ENCODE results near the gene TOGARAM2.
A peak's percentile ranks its signal among the peaks of the same experiment; 100 is the strongest.

TOGARAM2 gene

DNA sequence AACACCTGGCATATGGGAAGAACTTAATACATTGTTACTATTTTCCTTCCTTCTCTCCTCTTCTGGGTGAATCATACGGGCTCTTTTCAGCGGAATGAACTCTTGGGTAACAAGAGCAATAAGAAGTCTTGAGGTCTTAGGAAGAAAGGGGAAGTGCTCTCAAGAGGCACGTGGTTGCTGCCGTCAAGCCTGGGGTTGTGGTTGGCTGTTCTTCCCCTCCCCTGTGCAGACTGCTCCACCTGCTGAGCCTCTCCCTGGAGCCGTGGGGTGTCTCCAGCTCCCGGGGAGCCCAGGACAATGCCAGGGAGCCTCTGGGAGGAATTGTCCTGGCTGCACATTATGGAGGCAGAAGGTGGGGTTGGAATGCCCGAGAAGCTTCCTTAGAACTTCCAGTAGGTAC lies 19.4 kb downstream of the TOGARAM2 start:
- peak in 2 of 5 donors; percentile 24 to 58 for DNase-seq

DNA sequence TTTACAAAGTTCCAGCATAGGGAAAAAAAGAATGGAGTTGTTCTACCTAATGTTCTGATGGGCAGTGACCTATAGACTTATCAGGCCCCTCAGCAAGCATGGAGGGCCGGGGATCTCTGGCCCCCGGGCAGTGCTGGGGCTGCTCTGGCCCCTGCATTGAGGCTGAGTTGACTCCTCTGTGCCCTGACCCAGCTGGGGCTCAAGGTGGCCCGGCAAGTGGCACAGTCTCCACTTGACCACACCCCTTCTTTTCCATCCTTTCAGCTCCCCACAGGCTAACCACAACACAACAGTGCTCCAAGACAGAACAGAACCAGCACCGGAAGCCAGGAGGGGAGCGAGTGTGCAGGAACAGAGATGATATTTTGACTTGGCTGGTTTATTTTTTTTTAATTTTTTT lies 19.9 kb downstream of the TOGARAM2 start:
- DNase-seq = no peak

DNA sequence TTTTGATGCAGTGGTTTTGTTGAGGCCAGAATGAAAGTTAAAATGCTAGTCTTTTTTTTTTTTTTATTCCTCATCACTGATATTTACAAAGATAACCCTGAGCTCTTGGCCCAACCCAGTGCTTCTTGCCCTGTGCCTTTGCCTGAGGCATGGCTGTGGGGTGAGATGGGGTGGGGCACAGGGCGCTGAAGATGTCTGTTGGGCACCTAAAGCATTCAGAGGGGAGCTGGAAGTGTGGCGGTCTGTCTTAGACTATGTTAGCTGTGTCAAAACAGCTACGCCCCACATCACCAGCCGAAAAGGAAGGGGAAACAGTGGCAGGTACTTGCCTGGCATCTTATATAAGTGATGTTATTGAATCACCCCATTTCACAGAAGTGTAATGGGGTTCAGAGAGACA lies 20.7 kb downstream of the TOGARAM2 start:
- no peak for DNase-seq

DNA sequence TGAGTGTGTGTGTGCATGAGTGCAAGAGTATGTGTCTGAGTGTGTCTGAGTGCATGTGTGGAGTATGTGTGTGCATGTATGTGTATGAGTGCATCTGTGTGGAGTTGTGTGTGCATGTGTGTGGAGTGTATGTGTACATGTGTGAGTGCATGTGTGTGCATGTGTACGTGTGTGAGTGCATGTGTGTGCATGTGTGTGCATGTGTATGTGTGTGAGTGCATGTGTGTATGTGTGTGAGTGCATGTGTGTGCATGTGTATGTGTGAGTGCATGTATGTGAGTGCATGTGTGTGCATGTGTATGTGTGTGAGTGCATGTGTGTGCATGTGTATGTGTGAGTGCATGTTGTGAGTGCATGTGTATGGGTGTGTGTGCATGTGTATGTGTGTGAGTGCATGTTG lies 23.7 kb downstream of the TOGARAM2 start:
- no peak for DNase-seq

DNA sequence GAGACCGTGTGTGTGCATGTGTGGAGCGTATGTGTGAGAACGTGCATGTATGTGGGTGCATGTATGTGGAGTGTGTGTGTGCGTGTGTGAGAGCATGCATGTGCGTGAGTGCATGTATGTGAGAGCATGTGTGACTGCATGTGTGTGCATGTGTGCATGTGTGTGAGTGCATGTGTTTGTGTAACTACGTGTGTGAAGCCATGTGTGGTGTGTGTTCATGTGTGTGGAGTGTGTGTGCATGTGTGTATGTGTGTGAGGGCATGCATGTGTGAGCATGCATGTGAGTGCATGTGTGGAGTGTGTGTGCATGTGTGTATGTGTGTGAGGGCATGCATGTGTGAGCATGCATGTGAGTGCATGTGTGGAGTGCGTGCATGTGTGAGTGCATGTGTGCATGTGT lies 24.2 kb downstream of the TOGARAM2 start:
- no peak for DNase-seq

DNA sequence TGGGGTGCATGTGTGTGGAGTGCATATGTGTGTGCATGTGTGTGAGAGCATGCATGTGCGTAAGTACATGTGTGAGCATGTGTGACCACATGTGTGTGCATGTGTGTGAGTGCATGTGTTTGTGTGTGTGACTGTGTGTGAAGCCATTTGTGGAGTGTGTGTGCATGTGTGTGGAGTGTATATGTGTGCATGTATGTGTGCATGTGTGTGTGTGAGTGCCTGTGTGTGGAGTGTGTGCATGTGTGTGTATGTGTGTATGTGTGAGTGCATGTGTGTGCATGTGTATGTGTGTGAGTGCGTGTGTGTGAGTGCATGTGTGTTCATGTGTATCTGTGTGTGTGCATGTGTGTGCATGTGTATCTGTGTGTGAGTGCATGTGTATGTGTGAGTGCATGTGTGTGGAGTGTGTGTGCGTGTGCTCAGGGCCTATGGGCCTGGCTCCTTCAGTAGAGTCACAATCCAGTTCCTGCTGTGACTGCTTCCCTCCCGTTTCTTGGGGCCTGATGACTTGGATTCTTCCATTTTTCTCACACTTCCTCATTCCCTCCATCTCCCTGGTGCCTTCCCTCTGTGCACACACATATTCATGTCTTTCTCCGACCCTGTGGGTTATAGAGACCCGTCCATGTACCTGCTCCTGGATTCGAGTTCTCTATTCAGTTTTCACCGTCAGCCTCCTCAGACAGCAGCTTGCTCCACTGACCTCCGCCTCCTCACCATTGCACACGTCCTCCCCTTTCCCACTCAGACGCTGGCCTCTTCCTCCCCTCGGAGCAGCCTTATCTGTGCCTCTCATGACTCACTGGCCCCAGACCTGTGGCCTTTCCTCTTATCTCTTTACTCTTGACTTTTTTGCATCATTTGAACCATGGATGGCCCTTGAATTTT lies 25.2 kb downstream of the TOGARAM2 start:
- no peak for DNase-seq

DNA sequence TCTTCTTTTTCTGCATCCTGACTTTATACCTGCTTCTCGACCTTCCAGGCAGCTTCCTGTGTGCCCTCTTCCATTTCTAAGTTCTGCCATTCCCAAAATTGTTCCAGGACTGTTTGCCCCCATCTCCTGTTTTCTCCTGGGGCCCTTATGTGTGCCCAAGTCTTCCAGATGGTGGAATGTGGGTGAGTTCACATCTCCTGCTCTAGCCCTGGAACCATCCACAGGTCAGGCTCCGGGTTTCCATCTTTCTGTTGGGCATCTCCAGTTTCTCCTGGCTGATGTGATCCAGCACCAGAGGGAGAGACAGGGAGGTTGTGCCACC lies 25.8 kb downstream of the TOGARAM2 start:
- DNase-seq = no peak

DNA sequence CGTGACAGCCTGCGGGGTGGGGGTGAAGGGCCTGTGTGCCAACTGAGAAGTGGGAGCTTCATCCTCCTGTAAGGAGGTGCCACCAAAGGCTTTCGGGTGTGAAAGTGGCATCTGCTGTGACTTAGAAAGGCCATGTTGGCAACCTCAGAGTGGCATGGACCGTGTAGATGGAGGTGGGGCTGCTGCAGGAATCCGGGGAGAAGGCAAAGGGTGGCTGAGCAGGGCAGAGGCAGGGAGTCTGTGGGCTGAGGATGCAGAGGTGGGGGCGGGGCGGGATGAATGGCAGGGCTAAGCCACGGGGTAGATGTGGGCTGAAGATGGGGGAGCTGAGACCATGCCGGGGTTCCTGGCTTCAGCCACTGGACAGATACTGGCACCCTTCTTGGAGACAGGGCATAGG lies 28.2 kb downstream of the TOGARAM2 start:
- no peak for DNase-seq

DNA sequence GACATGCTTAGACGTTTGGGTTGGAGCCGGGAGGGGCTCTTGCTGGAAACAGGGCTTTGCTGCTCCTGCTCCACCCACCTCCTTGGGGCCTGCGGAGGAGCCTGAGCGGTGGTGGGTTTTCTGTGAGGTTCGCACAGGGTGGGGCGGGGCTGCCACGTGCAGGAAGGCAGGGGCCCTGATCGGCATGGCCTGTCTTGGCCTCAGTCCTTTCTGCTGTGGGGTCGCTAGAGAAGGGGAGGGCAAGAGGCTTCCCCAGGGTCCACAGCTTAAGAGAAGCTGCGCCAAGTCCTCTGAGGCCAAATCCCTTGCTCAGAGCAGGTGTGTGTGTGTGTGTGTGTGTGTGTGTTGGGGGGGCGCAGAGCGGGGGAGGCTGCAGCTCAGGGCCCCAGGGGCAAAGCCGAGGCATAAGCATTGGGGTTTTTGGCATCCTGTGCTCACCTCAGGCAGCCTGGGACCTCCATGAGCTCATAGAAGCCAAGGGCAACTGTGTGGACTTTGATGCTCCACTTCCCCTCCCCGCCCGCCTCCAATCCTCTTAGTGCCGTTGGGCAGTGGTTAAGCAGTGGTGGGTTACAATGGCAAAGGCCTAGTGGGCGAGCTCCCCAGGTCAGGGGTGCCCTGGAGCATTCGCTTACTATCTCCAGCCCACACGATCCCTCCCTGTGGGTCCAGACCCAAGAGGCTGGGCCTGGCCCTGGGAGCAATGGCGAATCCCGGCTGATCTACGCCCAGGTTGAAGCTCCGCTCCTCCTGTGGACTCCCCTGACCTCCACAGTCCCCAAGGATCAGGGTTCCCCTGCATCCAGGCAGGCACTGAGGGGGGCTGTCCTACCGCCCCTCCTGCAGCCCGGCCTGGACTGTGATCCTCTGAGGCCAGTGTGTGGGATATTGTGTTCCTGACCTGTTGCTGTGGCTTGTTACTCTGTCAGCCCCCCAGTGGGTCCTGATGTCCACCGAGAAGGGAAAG lies 28.9 kb downstream of the TOGARAM2 start:
- DNase-seq = no peak

DNA sequence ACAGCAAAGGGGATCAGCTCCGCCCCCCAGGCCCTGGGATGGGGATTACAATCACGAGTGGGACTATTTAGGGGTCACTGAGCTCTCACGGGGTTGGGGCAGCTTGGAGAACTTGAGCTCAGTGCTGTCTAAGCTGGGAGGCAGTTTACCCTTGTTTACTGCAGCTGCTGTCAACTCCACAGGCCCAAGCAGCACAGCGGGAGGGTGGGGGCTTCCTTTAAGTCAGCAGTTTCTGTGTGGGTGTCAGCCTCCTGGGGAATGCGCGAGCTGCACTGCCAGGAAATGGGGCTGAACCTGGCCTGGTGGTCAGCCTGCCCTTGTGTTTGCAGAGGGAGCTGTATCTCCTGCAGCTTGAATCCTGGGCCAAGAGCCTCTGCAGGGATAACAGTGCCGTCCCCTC lies 29.8 kb downstream of the TOGARAM2 start:
- DNase-seq = peak in 2 of 5 donors; percentile 26 to 59

DNA sequence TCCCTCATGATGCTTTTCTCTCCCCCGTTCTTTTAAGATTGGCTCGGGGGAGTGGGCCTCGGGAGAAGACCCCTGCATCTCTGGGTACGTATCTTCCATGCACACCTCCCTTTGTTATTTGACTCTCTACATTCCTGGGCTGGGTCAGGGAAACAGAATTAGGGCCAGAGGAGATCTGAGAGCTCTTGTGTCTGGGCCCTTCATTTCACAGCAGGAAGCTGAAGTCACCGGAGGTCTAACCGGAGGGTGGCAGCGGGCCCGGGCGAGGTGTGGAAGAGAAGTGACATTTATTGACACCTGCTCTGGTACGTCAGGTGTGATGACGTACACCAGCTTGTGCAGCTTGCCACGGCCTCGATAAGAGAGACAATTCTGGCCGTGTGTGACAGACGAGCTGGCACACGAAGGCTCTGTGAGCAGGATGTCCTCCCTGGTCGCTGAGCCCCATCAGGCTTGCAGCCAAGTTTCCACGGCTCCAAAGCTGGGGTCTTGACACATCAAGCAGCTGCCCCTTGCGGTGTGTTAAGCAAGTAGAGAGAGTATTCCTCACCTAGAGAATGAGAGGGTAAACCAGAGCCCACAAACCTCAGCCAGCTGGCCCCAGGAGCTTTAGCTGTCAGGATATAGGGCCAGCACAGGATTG lies 30.4 kb downstream of the TOGARAM2 start:
- DNase-seq = peak; percentile 53 to 73 (median 72)

DNA sequence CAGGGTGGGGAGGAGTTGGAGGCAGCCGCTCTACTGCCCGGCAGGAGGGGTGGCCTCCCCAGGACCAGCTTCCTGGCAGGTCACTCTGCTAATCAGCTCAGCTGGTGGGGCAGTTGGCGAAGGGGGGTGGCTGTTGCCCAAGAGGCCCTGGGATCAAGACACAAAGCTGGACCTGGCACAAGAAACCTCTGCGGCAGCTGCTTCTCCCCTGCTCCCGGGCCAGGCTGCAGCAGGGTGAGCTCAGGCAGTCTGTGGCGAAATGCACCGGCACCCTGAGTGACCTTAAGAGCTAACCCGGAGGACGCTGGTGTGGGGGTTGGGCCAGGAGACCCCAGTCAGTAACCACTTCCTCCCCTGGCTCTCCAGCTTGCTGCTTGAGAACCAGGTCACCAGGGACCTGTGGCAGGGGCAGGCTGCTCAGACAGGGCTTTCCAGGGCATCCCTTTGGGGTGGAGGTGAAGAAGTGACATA lies 31.1 kb downstream of the TOGARAM2 start:
- DNase-seq = peak in 1 of 5 donors; percentile 36

DNA sequence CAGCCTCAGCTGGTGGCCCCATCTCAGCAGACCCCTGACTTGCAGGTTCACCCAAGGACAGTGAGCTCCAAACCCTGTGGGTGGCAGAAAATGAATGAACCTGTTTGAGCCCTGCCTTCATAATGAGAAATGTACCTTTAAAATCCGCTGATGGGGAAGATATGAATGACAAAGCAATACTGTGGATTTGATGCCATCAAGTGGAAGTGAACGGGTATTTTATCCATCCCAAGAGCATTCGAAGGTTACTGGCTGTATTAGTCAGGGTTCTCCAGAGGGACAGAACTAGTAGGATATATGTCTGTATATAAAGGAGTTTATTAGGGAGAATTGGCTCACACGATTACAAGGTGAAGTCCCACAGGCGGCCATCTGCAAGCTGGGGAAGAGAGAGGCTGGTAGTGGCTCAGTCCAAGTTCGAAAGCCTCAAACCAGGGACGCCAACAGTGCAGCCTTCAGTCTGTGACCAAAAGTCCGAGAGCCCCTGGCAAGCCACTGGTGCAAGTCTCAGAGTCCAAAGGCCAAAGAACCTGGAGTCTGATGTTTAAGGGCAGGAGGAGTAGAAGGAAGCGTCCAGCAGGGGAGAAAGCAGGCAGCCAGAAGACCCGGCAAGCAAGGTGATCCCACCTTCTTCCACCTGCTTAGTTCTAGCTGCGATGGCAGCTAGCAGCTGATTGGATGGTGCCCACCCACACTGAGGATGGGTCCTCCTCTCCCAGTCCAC lies 32.1 kb downstream of the TOGARAM2 start:
- DNase-seq = peak in 1 of 5 donors; percentile 7

DNA sequence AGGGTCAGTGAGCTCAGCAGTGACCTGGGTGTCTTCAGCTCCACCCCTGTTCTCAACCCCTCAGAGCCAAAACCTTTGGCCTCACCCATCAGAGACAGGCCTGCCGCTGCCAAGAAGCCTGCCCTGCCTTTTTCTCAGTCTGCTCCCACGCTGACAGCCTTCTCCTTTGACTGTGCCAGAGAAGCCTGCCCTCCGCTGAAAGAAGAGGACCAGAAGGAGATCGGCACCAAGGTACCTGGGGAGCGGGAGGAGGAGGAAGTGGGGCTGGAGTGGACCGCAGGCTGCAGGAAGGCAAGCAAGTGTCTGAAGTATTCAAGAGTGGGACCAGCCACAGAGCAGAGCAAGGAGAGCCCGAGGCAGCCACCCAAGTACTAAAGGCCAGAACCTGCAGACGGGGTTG lies 33.2 kb downstream of the TOGARAM2 start:
- DNase-seq = no peak

DNA sequence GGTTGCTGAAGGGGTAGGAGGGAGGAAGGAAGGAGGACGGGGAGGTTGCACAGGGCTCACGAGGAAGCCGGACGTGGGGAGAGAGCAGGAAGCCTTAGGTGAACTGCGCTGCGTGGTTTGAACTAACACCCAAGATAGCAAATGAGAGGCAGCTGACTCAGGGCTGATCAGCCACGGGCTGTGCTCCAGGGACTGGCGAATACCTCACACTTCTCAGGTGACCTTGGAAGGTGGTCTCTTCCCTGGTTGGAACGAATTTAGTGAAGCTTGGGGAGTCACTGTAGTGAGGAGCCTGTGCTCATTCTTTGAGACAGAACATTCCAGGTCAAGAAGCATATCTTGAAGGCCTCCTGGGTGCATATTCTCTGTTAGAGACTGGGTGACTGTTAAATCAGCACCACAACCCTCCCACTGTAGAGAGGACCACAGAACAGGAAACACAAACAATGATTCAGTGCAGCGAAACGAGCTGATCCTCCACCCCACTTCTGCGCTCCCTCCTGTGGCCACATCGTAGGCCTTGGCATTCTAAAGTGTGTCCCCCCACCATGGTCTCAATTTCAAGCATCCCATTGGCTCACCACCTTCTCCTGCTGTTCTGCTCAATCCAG lies 33.8 kb downstream of the TOGARAM2 start:
- peak; percentile 30 to 87 (median 54) for DNase-seq

DNA sequence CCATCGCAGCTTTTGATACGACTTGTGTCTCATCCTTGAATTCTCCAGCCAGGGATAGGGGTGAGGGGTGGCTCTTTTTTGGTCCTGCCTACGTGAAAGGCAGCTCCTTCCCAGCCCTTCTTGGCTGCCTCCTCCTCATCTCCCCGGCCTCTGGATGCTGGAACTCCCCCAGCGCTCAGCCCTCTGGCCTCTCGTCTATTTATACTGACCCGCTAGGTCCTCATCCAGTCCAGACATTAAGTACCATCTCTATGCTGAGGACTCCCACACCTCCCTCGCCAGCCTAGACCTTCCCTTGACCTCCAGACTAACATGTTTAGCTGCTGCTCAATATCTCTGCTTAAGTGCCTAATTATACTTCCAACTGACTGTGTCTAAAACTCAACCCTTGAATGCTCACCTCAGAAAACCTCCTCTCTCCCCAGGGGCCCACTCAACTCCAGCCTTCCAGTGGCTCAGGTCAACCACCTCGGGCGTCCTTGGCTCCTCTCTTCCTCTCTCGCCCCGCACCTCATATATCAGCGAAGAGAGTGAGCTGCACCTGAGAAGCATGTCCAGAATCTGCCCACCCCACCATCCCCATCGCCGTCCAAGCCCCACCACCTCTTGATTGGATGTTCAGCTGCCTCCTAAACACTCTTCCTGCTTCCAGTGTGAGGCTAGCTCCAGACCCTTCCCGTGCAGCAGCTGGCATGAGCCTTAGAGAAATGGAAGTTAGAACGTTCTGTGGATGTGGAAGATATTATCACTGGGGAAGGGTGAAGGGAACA lies 34.8 kb downstream of the TOGARAM2 start:
- no peak for DNase-seq

DNA sequence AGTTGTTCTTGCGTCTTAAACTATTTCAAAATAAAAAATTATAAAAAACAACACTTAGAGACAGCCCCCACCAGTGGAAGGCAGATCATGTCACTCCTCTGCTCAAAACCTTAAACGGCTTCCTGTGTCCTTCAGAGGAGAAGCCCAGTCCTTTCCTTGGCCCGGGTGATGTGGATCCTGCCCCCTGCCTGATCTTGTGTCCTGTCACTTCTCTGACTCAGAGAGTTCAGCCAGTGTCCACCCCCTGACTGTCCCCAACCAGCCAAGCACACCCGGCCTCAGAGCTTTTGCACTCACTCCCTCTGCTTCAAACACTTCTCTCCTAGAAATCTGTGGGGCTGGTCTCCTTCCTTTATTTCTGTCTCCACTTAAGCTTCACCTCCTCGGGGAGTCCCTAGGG lies 35.4 kb downstream of the TOGARAM2 start:
- no peak for DNase-seq

DNA sequence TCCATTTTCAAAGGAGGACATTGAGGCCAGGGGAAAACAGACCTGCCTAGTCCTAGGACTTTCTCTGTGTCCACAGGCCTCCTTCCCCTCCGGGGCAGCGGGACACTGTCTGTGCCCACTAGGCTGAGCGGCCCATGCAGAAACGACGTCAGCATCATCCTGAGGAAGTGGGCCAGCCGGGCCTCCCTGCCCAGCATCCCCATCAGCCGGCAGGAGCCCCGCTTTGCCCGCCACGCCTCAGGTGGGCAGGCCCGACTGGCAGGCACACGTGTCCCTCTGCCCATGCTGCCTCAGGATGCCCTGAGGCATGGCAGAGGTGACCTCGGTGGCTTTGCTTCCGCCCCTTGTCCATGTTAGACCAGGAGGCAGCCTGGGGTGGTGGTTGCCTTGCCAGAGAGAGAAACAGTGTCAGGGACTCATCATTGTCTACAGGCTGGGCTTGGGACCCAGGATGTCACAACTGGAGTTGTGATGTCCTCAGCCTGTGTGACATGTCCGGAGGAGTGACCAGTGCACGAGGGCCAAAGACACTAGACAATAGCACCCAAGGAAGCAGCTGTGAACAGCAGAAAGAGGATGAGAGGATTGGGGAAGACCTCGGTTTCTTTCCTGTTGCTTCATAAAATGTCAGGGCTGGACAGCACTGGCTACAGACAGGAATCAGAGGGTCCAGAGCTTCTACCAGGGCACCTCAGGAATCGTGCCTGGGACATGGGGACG lies 36.8 kb downstream of the TOGARAM2 start:
- no peak for DNase-seq

DNA sequence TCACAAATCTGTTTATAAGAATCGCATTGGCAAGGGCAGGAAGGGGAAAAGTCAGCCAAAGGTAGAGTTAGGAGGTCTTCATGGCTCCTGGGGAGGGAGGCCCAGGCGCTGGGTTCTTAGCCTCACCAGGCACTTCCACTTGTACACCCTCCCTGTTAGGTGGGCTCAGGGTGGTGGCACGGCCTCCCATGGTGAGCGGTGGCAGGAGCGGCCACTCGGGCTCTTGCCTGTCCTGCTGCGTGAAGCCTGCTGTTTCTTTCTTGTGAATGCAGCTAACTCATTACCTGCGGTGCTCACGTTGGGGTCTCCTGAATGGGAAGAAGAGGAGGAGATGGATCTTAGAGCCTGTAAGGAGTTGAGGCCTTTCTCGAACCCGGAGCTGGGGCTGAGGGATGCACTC lies 40.8 kb downstream of the TOGARAM2 start:
- DNase-seq = no peak

DNA sequence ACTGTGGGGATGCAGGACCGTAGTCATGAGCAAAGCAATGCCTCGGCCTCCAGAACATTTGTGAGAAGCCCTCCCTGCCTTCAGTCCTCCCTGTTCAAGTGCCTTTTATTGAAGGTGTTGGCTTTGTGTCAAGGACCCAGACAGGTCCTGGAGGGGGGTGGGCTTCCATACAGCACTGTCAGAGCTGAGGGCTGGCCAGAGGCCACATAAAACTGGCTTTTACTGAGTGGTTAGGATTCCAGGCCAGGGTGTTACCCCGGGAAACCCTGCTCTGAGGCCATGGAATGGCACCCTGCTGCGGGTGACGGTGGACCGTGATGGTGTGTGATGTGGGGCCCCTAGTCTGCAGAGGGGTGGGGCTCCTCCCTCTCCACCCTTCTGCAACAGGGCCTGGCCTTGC lies 41.6 kb downstream of the TOGARAM2 start:
- DNase-seq = no peak
